IMR-90 (cell line): Measurements from ENCODE around the gene DZIP1. TPM values are rescaled to one million over a fixed set of nuclear protein-coding genes. Genes with fewer than 3 reads are reported as not detected.
"Not testable (repeated sequence)": the region's sequence is repeated elsewhere in the genome, so short reads cannot be mapped to it uniquely, and the experiment has no call there.

Experiments
- ATAC-seq: fragments of 200-7000 bp; cut with Tn5 transposase; 2 replicates; pipeline ENCODE4 v1.9.1; 2020; ENCODE audit warnings: low read depth, mild to moderate bottlenecking, moderate library complexity
- BruUV-seq: library from RNA; stranded (reverse); fragments of 400-500 nt; replicated peaks from 2 replicates; lab custom pipeline; 2021; lab: Mats Ljungman, UMichigan
- CTCF ChIA-PET: fragments of 300-600 bp; formaldehyde crosslinking; extraction: SDS; loops from one replicate; lab custom pipeline; 2021; ENCODE audit warnings: antibody characterized with exemption; lab: Yijun Ruan, JAX
- POLR2A ChIA-PET: fragments of 300-600 bp; sonication (Branson Sonifier 250); formaldehyde crosslinking; loops from one replicate; lab custom pipeline; 2022; ENCODE audit warnings: antibody characterized with exemption; ENCODE audit not compliant: unreplicated experiment; lab: Charles Lee
- DNase-seq: peaks from one replicate; pipeline ENCODE4 v3.0.0; 2013
- H2AFZ ChIP-seq: replicated peaks from 2 replicates; pipeline ENCODE3; 2013; ENCODE audit warnings: low read length, mild to moderate bottlenecking; ENCODE audit not compliant: poor library complexity
- H2AK5ac ChIP-seq: 2 replicates; pipeline ENCODE4 v1.6.1; 2013; ENCODE audit warnings: low read depth, low read length, inconsistent platforms
- H2AK9ac ChIP-seq: replicated peaks from 2 replicates; pipeline ENCODE3; 2013; ENCODE audit warnings: mild to moderate bottlenecking, low read depth, low read length, moderate library complexity; ENCODE audit not compliant: poor library complexity
- H2BK120ac ChIP-seq: 2 replicates; pipeline ENCODE4 v1.6.1; 2013; ENCODE audit warnings: low read depth, low read length, inconsistent platforms
- H2BK15ac ChIP-seq: 3 replicates; pipeline ENCODE4 v1.6.1; 2013; ENCODE audit warnings: low read depth, low read length, inconsistent platforms
- H2BK20ac ChIP-seq: 2 replicates; pipeline ENCODE4 v1.6.1; 2013; ENCODE audit warnings: low read depth, mild to moderate bottlenecking, inconsistent platforms, low read length, moderate library complexity
- H2BK5ac ChIP-seq: 2 replicates; pipeline ENCODE4 v1.6.1; 2013; ENCODE audit warnings: mild to moderate bottlenecking, low read depth, low read length, inconsistent platforms; ENCODE audit not compliant: poor library complexity, severe bottlenecking
- H3K14ac ChIP-seq: replicated peaks from 2 replicates; pipeline ENCODE4 v1.6.1; 2013; ENCODE audit warnings: low read depth, low read length, inconsistent platforms
- H3K18ac ChIP-seq: 2 replicates; pipeline ENCODE4 v1.6.1; 2013; ENCODE audit warnings: low read depth, low read length, control low read depth
- H3K23ac ChIP-seq: 2 replicates; pipeline ENCODE4 v1.6.1; 2013; ENCODE audit warnings: low read depth, low read length, inconsistent platforms
- H3K27ac ChIP-seq: 2 replicates; pipeline ENCODE4 v1.5.1; 2013; ENCODE audit warnings: mild to moderate bottlenecking, control low read depth, low read length; ENCODE audit not compliant: insufficient read depth
- H3K27me3 ChIP-seq: 2 replicates; pipeline ENCODE4 v1.6.1; 2013; ENCODE audit warnings: low read length; ENCODE audit not compliant: control insufficient read depth, insufficient read depth
- H3K36me3 ChIP-seq: 2 replicates; pipeline ENCODE4 v1.6.1; 2013; ENCODE audit warnings: low read length, mixed read lengths; ENCODE audit not compliant: control insufficient read depth, insufficient read depth
- H3K4ac ChIP-seq: 2 replicates; pipeline ENCODE4 v1.6.1; 2013; ENCODE audit warnings: low read depth, low read length, inconsistent platforms
- H3K4me1 ChIP-seq: 2 replicates; pipeline ENCODE4 v1.6.1; 2013; ENCODE audit warnings: low read length, mixed read lengths; ENCODE audit not compliant: control insufficient read depth, insufficient read depth
- H3K4me2 ChIP-seq: 2 replicates; pipeline ENCODE4 v1.6.1; 2013; ENCODE audit warnings: low read depth, mild to moderate bottlenecking, control low read depth, low read length, moderate library complexity
- H3K4me3 ChIP-seq: 2 replicates; pipeline ENCODE4 v1.5.1; 2013; ENCODE audit warnings: low read depth, mild to moderate bottlenecking, control low read depth, low read length, moderate library complexity; ENCODE audit not compliant: insufficient read depth
- H3K56ac ChIP-seq: 2 replicates; pipeline ENCODE4 v1.6.1; 2013; ENCODE audit warnings: low read length, inconsistent platforms; ENCODE audit not compliant: insufficient read depth; ENCODE audit errors: extremely low read depth
- H3K79me1 ChIP-seq, 2 experiments: 2 replicates each; pipeline ENCODE4 v1.6.1; 2013; ENCODE audit warnings: low read length in 2 of 2, inconsistent platforms in 1 of 2, low read depth in 1 of 2
- H3K9ac ChIP-seq: 2 replicates; pipeline ENCODE4 v1.6.1; 2013; ENCODE audit warnings: low read depth, low read length, control low read depth
- H3K9me1 ChIP-seq: 2 replicates; pipeline ENCODE4 v1.6.1; 2013; ENCODE audit warnings: low read length, inconsistent platforms; ENCODE audit not compliant: insufficient read depth
- H3K9me3 ChIP-seq: 2 replicates; pipeline ENCODE4 v1.6.1; 2013; ENCODE audit warnings: low read length; ENCODE audit not compliant: control insufficient read depth, insufficient read depth
- H4K20me1 ChIP-seq: 2 replicates; pipeline ENCODE4 v1.6.1; 2013; ENCODE audit warnings: low read length, inconsistent platforms; ENCODE audit not compliant: insufficient read depth
- H4K5ac ChIP-seq: 2 replicates; pipeline ENCODE4 v1.6.1; 2013; ENCODE audit warnings: mild to moderate bottlenecking, low read depth, low read length, control low read depth
- H4K8ac ChIP-seq, 2 experiments: 2 replicates each; pipeline ENCODE4 v1.6.1; 2013; ENCODE audit warnings: low read depth in 2 of 2, low read length in 2 of 2, control low read depth in 1 of 2, inconsistent platforms in 1 of 2
- H4K91ac ChIP-seq: 2 replicates; pipeline ENCODE4 v1.6.1; 2013; ENCODE audit warnings: low read depth, low read length, inconsistent platforms; ENCODE audit not compliant: insufficient read depth
- BHLHE40 ChIP-seq: fragments of 150-350 bp; IDR thresholded peaks from 2 replicates; pipeline ENCODE4 v1.6.1; 2016; ENCODE audit warnings: mild to moderate bottlenecking, low read depth, low read length
- FOS ChIP-seq: fragments of 150-350 bp; IDR thresholded peaks from 2 replicates; pipeline ENCODE4 v1.6.1; 2016; ENCODE audit warnings: low read depth, low read length
- RAD21 ChIP-seq: IDR thresholded peaks from 2 replicates; pipeline ENCODE4 v1.6.1; 2012; ENCODE audit warnings: low read length, improper control_type of control experiment
- RFX5 ChIP-seq: IDR thresholded peaks from 2 replicates; pipeline ENCODE4 v1.8.0; 2012; ENCODE audit warnings: low read depth, mild to moderate bottlenecking, low read length, moderate library complexity
- WGBS, 2 experiments: methylation state at CpG; one replicate each; pipeline versions ENCODE4 v1.1.5 to v1.1.7; 2013; ENCODE audit warnings: missing lambda C conversion rate in 2 of 2; ENCODE audit not compliant: insufficient read length in 1 of 2; ENCODE audit errors: extremely low coverage in 2 of 2; 5-methylcytosine and 5-hydroxymethylcytosine counted together
- dilution Hi-C: fragments of 300-500 bp; cut with HindIII; formaldehyde crosslinking; loops from one replicate; pipeline ENCODE4 v1.14.3; 2018; ENCODE audit warnings: low sequenced_read_pairs; ENCODE audit not compliant: unreplicated experiment
- in situ Hi-C: fragments of 300-500 bp; cut with MboI; formaldehyde crosslinking; loops from 3 replicates; pipeline ENCODE4 v1.14.3; 2019; ENCODE audit warnings: low sequenced_read_pairs, inconsistent platforms, mixed read lengths
- intact Hi-C: fragments of 100-400 bp; cut with micrococcal nuclease; formaldehyde crosslinking; loops from 2 replicates; pipeline ENCODE4 v1.10.0; 2022
- polyA plus RNA-seq, 3 experiments: library from polyadenylated mRNA; depleted of rRNA; stranded (reverse); fragments of >200 nt; gene quantifications; 2 replicates each; pipeline ENCODE4 v1.2.3, GENCODE V29; 2012; ENCODE audit warnings: low replicate concordance in 1 of 3
- total RNA-seq: library from RNA; depleted of rRNA; stranded (reverse); fragments of >200 nt; gene quantifications from 2 replicates; pipeline ENCODE4 v1.2.3, GENCODE V29; 2012

DZIP1 gene
- total and polyA plus RNA-seq, 2 of the 4 experiments (the other 2 are of a cell fraction) = 12.2 to 15.9 TPM

DNA sequence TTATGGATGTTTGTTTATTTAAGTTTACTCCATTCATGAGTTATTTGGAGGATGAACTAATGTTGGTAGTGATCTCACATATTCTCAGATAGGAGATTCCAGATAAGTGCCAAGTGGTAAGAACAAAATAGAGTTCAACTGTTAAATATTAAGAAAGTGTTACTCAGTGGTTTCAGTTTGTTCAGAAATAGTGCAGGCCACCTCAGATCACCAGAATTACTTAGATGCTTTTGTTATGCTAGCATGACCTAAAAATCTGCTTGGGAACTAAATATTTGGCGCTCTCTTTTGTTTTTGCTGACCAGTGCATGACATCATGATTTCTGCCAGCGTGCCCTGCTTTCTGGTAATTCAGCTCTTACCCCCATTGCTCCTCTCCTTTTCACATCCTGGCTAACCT is 76.4 kb downstream of the DZIP1 start:
- no peaks in the 10 kb centered on the region for H3K9me3 ChIP-seq
- H3K23ac ChIP-seq = no peak overlapping the region
- no peak overlapping the region for H2BK20ac ChIP-seq
- WGBS, 2 experiments = 60% methylated on average over 1 of the region's 2 CpGs; no CpG with 5 or more reads in 1 of the 2 experiments
- no peak for ATAC-seq
- H2AK5ac ChIP-seq = no peak overlapping the region
- H4K8ac ChIP-seq = no peak overlapping the region
- no peak overlapping the region for H3K14ac ChIP-seq
- no peak overlapping the region for H3K9ac ChIP-seq
- no peak overlapping the region for H2BK15ac ChIP-seq
- H2BK120ac ChIP-seq = no peak overlapping the region
- H3K4ac ChIP-seq = no peak overlapping the region
- in situ Hi-C loops = no loop called here
- H3K27me3 ChIP-seq = 0 out of 2 replicates have a peak, but pooled peaks cover 3% of the 10 kb centered on the region
- BruUV-seq = no TSS peak
- no peak overlapping the region for H3K4me2 ChIP-seq
- H2BK5ac ChIP-seq = no peak overlapping the region
- CTCF ChIA-PET = no interaction called here
- peaks cover 3% of the 10 kb centered on the region; the same call in 1 of the 2 replicates for H3K4me1 ChIP-seq
- no peak for DNase-seq
- no peaks in the 10 kb centered on the region for H3K36me3 ChIP-seq
- H3K79me1 ChIP-seq = no peaks in the 10 kb centered on the region
- H4K5ac ChIP-seq = no peak overlapping the region
- H2AFZ ChIP-seq = no peak overlapping the region
- no peak overlapping the region for H3K27ac ChIP-seq
- no peak overlapping the region for H2AK9ac ChIP-seq
- H3K18ac ChIP-seq = no peak overlapping the region
- no peaks in the 10 kb centered on the region for H3K9me1 ChIP-seq
- TF ChIP-seq BHLHE40 (no peak), RAD21 (no peak), RFX5 (no peak), FOS (no peak)
- POLR2A ChIA-PET = no interaction called here
- intact Hi-C loops = no loop called here
- H3K56ac ChIP-seq = no peak overlapping the region
- H3K4me3 ChIP-seq = no peak overlapping the region
- no peak overlapping the region for H4K91ac ChIP-seq
- dilution Hi-C loops = no loop called here
- no peaks in the 10 kb centered on the region for H4K20me1 ChIP-seq

DNA sequence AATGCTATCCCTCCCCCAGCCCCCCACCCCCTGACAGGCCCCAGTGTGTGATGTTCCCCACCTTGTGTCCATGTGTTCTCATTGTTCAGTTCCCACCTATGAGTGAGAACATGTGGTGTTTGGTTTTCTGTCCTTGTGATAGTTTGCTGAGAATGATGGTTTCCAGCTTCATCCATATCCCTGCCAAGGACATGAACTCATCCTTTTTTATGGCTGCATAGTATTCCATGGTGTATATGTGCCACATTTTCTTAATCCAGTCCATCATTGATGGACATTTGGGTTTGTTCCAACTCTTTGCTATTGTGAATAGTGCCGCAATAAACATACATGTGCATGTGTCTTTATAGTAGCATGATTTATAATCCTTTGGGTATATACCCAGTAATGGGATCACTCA is 78.7 kb downstream of the DZIP1 start:
- intact Hi-C loops, H3K9me1 ChIP-seq, ATAC-seq, H3K56ac ChIP-seq, H2BK120ac ChIP-seq, H3K4me1 ChIP-seq, H3K9ac ChIP-seq, H2BK5ac ChIP-seq, H3K4me3 ChIP-seq, H4K91ac ChIP-seq, H3K18ac ChIP-seq, H3K4me2 ChIP-seq, H4K20me1 ChIP-seq, H3K27ac ChIP-seq, dilution Hi-C loops, H3K9me3 ChIP-seq, H2BK15ac ChIP-seq, H3K27me3 ChIP-seq, BruUV-seq, DNase-seq, H4K5ac ChIP-seq, in situ Hi-C loops, H2AK9ac ChIP-seq, POLR2A ChIA-PET, H3K36me3 ChIP-seq, H3K14ac ChIP-seq, H4K8ac ChIP-seq, H3K79me1 ChIP-seq, H3K23ac ChIP-seq, CTCF ChIA-PET, H2AFZ ChIP-seq, H2AK5ac ChIP-seq, H3K4ac ChIP-seq, H2BK20ac ChIP-seq: not testable (repeated sequence)
- no CpG with 5 or more reads among the region's 1 CpG for WGBS, 2 experiments
